ENCODE measurements around the gene CHMP4A. TPM values are rescaled to one million over a fixed set of nuclear protein-coding genes. Genes with fewer than 3 reads are reported as not detected.
"Not testable (repeated sequence)": the region's sequence is repeated elsewhere in the genome, so short reads cannot be mapped to it uniquely, and the experiment has no call there.

Gene CHMP4A
- total RNA-seq, 4 donors from 2014 or later = 93.4 to 134 (median 106) TPM

- ATAC-seq = no peak
- peaks cover 0 to 26% of the 10 kb centered on the region in 2 donors for H3K36me3 ChIP-seq
- H3K9me3 ChIP-seq = no peaks in the 10 kb centered on the region
- 40 to 81% methylated on average over 1 of the region's 1 CpG for WGBS, 2 donors (ENCODE audit: low coverage in 1 of 2)
- peaks cover 0 to 19% (median 9%) of the 10 kb centered on the region in 3 donors for H3K4me1 ChIP-seq
- H3K27ac ChIP-seq = no peak overlapping the region
- TF ChIP-seq POLR2AphosphoS5 (IDR thresholded peaks at IDR 0.05) = no peak
- TF ChIP-seq POLR2A (IDR thresholded peaks at IDR 0.05) = no peak
- no peak for TF ChIP-seq EP300 (IDR thresholded peaks at IDR 0.05)
- TF ChIP-seq, protein P1, sequence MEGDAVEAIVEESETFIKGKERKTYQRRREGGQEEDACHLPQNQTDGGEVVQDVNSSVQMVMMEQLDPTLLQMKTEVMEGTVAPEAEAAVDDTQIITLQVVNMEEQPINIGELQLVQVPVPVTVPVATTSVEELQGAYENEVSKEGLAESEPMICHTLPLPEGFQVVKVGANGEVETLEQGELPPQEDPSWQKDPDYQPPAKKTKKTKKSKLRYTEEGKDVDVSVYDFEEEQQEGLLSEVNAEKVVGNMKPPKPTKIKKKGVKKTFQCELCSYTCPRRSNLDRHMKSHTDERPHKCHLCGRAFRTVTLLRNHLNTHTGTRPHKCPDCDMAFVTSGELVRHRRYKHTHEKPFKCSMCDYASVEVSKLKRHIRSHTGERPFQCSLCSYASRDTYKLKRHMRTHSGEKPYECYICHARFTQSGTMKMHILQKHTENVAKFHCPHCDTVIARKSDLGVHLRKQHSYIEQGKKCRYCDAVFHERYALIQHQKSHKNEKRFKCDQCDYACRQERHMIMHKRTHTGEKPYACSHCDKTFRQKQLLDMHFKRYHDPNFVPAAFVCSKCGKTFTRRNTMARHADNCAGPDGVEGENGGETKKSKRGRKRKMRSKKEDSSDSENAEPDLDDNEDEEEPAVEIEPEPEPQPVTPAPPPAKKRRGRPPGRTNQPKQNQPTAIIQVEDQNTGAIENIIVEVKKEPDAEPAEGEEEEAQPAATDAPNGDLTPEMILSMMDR (IDR thresholded peaks at IDR 0.05) = no peak
- no peak overlapping the region for H3K4me3 ChIP-seq
- H3K27me3 ChIP-seq = no peaks in the 10 kb centered on the region
These were observed 13.2 kb upstream of the CHMP4A start for GRCh38 chr14:24226473-24226872.

- no peak for ATAC-seq
- Histone ChIP-seq H3K4me1 (peaks cover 0 to 9% (median 0%) of the 10 kb centered on the region in 3 donors), H3K4me3 (no peak overlapping the region), H3K27me3 (no peaks in the 10 kb centered on the region), H3K9me3 (no peaks in the 10 kb centered on the region), H3K27ac (peak overlapping the region in 1 of 4 donors; percentile 6), H3K36me3 (peaks cover 0 to 26% of the 10 kb centered on the region in 2 donors)
- 77 to 85% methylated on average over 5 to 6 of the region's 7 CpGs for WGBS, 2 donors (ENCODE audit: low coverage in 1 of 2)
- TF ChIP-seq POLR2A (IDR thresholded peaks at IDR 0.05) (no peak), POLR2AphosphoS5 (IDR thresholded peaks at IDR 0.05) (no peak), EP300 (IDR thresholded peaks at IDR 0.05) (no peak)
- TF ChIP-seq, protein P1 (IDR thresholded peaks at IDR 0.05) = no peak
These were observed 11.4 kb upstream of the CHMP4A start for GRCh38 chr14:24224618-24225071.

DNA sequence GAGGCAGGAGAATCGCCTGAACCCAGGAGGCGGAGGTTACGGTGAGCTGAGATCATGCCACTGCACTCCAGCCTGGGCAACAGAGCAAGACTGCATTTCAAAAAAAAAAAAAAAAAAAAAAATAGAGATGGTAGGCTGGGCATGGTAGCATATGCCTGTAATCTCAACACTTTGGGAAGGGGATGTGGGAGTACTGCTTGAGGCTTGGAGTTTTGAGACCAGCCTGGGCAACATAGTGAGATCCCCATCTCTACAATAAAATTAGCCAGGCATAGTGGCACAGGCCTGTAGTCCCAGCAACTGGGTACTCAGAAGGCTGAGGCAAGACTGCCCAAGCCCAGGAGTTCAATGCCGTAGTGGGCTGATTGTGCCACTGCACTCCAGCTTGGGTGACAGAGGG is 9.7 kb upstream of the CHMP4A start:
- H3K9me3 ChIP-seq, H3K27me3 ChIP-seq, H3K4me1 ChIP-seq, H3K27ac ChIP-seq, H3K4me3 ChIP-seq, ATAC-seq: not testable (repeated sequence)
- WGBS, 2 donors (ENCODE audit: low coverage in 1 of 2) = 80 to 100% methylated on average over 1 to 3 of the region's 4 CpGs
- H3K36me3 ChIP-seq = peaks cover 0 to 18% of the 10 kb centered on the region in 2 donors

GRCh38 chr14:24219521-24219920 is 6.2 kb upstream of the CHMP4A start:
- H3K27me3 ChIP-seq = no peaks in the 10 kb centered on the region
- no peaks in the 10 kb centered on the region for H3K9me3 ChIP-seq
- TF ChIP-seq EP300 (IDR thresholded peaks at IDR 0.05) (no peak), POLR2AphosphoS5 (IDR thresholded peaks at IDR 0.05) (no peak), POLR2A (IDR thresholded peaks at IDR 0.05) (no peak)
- TF ChIP-seq, protein P1 (IDR thresholded peaks at IDR 0.05) = no peak
- ATAC-seq = no peak
- 0 to 54% methylated on average over 1 to 3 of the region's 3 CpGs for WGBS, 2 donors (ENCODE audit: low coverage in 1 of 2)
- H3K27ac ChIP-seq = no peak overlapping the region
- peaks cover 0 to 11% of the 10 kb centered on the region in 2 donors for H3K36me3 ChIP-seq
- no peak overlapping the region for H3K4me3 ChIP-seq
- peaks cover 0 to 19% (median 8%) of the 10 kb centered on the region in 3 donors for H3K4me1 ChIP-seq

DNA sequence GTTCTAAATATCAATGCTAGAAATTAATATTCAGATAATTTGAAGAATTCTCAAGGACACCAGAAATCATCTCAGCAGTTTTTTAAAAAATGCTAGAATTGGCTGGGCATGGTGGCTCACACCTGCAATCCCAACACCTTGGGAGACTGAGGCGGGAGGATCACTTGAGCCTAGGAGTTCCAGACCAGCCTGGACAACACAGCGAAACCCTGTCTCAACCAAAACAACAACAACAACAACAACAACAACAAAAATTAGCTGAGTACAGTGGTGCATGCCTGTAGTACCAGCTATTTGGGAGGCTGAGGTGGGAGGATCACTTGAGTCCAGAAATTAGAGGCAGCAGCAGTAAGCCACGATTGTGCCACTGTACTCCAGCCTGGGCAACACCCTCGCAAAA is 5.8 kb upstream of the CHMP4A start:
- Histone ChIP-seq H3K4me3 (no peak overlapping the region), H3K27ac (no peak overlapping the region), H3K36me3 (peaks cover 0 to 11% of the 10 kb centered on the region in 2 donors), H3K4me1 (peaks cover 0 to 24% (median 8%) of the 10 kb centered on the region in 3 donors), H3K9me3 (no peaks in the 10 kb centered on the region), H3K27me3 (no peaks in the 10 kb centered on the region)
- WGBS, 2 donors (ENCODE audit: low coverage in 1 of 2) = 73 to 100% methylated on average over 2 to 3 of the region's 4 CpGs
- ATAC-seq = no peak
- TF ChIP-seq POLR2A (IDR thresholded peaks at IDR 0.05) = no peak
- no peak for TF ChIP-seq POLR2AphosphoS5 (IDR thresholded peaks at IDR 0.05)
- TF ChIP-seq, protein P1 (IDR thresholded peaks at IDR 0.05) = no peak
- no peak for TF ChIP-seq EP300 (IDR thresholded peaks at IDR 0.05)

DNA sequence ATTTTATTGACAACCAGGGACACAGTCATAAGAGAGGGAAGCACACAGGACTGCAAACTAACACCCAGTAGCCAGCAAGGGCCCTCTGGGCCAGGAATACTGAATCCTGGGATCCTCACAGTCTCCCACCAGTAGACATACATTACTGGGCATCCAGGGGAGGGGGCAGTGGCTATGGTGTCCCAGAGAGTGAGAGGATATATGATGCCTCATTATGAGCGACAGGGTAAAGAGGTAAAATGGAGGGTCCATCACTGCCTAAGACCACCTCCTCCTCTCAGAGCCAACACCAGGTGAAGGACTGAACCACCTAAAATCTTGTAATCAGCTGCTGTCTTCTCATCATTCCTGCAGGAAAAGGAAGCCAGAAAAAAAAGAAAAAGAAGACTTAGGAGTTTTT is 3.6 kb upstream of the CHMP4A start:
- not testable (repeated sequence) for ATAC-seq, H3K27me3 ChIP-seq, H3K9me3 ChIP-seq, H3K4me3 ChIP-seq
- Histone ChIP-seq H3K36me3 (peaks cover 0 to 11% of the 10 kb centered on the region in 2 donors), H3K27ac (peak overlapping the region in 2 of 4 donors; percentile 92 to 97), H3K4me1 (peaks cover 0 to 40% (median 13%) of the 10 kb centered on the region in 3 donors)
- 88% methylated on average over 1 of the region's 1 CpG; no CpG with 5 or more reads in 1 of the 2 donors for WGBS, 2 donors (ENCODE audit: low coverage in 1 of 2)

All from gastroesophageal sphincter (tissue), 4 donors.